Activated CD4-positive, alpha-beta T cell treated with anti-CD3 and anti-CD28 coated beads, Interleukin-10, Interleukin-2, amounts not matched to agents 100 ng/mL and 50 ng/mL, durations not matched to agents 16 hours and 8 hours (primary cell): ENCODE results near the gene ADSL.
A peak's percentile ranks its signal among the peaks of the same experiment; 100 is the strongest.
"Not testable (repeated sequence)": the region's sequence is repeated elsewhere in the genome, so short reads cannot be mapped to it uniquely, and the experiment has no call there.

ENCODE experiments used
- DNase-seq: peaks from one replicate; pipeline ENCODE4 v3.0.0-alpha.2; 2020

Gene ADSL

DNA sequence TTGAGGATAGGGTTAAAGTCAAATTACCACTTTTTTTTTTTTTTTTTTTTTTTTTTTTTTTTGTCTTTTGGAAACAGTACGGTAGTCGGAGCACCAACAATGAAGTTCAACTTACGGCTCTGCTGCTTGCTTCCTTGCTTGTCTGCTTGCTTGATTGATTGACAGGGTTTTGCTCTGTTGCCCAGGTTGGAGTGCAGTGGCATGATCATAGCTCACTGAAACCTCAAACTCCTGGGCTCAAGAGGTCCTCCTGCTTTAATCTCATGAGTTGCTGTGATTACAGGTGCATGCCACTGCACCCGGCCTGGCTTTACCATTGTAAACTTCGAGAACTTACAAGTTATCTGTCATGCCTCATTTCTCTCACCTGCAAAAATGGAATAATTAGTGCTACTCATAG lies 29.8 kb downstream of the ADSL start:
- no peak for DNase-seq

DNA sequence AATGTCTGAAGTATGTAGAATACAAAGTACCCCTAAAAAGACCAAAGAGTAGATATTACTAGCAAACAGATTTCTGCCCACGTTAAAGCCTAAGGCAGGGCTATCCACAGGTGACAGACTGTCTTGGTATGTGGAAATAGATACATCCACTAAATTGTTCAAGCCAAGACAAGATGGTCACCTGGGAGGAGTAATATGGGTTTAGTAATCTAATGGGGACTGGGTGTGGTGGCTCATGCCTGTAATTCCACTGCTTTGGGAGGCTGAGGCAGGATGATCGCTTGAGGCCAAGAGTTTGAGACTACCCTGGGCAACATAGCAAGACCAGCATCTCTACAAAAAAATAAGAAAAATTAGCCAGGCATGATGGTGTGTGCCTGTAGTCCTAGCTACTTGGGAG lies 31.6 kb downstream of the ADSL start:
- DNase-seq = no peak

DNA sequence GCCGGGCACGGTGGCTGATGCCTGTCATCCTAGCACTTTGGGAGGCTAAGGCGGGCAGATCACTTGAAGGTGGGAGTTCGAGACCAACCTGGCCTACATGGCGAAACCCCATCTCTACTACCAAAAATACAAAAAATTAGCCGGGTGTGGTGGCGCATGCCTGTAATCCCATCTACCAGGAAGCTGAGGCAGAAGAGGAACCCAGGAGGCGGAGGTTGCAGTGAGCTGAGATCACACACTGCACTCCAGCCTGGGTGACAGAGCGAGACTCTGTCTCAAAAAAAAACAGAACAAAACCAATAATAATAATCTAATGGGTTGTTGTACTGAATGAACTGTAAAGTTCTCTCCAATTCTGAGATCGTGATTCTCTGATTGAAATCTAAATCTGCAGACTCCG lies 32.1 kb downstream of the ADSL start:
- DNase-seq = not testable (repeated sequence)

DNA sequence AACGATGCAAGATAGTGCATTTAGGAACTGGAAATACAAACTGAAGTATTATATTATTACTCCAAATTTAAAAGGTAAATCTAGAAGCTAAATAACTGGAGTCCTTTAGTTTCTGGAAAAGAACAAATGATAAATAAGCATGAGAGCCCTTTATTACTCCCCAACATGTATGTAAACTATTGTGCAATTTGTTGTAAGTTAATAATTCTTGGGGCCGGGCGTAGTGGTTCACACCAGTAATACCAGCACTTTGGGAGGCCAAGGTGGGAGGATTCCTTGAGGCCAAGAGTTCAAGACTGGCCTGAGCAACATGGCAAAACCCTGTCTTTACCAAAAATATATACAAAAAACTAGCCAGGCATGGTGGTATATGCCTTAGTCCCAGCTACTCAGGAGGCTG lies 35.2 kb downstream of the ADSL start:
- DNase-seq = no peak

- no peak for DNase-seq
These were observed 37.6 kb downstream of the ADSL start for GRCh38 chr22:40383905-40384304.

GRCh38 chr22:40385036-40385782 lies 38.9 kb downstream of the ADSL start:
- DNase-seq = peak; percentile 50

GRCh38 chr22:40387746-40388145 lies 41.4 kb downstream of the ADSL start:
- DNase-seq = no peak

DNA sequence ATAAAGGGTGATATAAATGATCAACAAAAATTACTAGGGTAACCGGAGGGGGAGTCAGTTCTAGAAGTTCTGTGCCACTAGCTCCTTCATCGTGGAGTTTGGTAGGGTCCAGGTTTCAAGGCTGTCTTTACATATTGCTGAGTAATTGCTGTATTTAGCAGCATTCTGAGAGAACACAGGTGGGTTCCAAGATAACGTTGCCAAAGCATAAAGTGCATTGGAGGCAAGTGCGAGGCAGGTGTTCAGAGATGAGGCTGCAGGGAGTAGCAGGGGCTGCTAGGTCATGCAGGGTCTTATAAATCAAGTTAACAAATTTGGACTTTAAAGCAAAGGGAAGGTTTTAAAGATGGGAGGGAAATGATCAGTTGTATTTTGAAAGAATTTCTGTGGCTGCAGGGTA lies 41.9 kb downstream of the ADSL start:
- no peak for DNase-seq

DNA sequence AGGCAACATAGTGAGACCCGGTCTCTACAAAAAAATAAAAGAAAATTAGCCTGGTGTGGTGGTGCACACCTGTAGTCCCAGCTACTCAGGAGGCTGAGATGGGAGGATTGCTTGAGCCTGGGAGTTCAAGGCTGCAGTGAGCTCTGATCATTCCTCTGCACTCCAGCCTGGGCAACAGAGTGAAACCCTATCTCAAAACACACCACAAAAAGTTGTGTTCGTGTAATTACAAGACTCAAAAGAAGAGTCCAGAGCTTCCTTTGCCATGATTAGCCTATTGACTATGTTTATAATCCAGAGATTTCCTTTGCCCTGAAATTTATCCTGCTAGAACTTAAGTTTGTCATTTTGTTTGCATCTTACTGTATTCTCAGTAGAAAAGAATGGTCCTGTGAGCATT lies 45.1 kb downstream of the ADSL start:
- no peak for DNase-seq

GRCh38 chr22:40392618-40393017 lies 46.3 kb downstream of the ADSL start:
- no peak for DNase-seq

DNA sequence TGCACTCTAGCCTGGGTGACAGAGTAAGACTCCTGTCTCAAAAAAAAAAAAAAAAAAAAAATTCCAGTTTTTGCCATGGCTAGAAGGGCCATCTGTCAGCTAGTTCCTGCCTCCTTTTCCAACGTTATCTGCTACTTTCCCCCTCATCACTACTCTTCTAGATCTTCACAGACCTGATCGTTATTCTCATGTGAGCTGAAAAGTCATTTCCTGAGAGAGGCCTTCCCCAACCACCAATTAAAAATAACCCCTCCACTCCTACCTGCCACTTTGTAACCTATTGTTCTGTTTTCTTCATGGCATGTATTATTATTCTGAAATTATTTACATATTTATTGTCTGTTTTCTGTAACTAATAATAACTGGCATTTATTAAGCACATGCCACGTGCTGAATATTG lies 48.3 kb downstream of the ADSL start:
- no peak for DNase-seq

GRCh38 chr22:40395607-40396006 lies 49.3 kb downstream of the ADSL start:
- no peak for DNase-seq

GRCh38 chr22:40396882-40397281 lies 50.6 kb downstream of the ADSL start:
- no peak for DNase-seq

DNA sequence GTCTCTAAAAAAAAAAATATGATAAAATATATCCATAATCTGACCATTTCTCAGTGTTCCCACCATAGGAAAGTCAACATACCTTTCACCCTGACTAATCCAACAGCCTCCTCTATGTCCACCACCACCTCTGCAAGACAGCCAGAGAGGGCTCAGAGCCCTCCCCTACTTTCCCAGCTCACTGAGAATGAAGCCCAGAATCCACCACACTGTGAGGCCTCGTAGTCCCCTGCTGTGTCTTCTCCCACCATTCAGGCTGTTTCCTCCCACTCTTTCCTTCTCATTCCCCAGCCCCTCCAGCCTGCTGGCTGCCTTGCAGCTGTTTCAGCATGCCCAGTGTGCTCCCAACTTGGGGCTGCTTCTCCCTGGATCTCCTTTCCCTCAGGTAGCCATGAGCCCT lies 51.1 kb downstream of the ADSL start:
- no peak for DNase-seq

DNA sequence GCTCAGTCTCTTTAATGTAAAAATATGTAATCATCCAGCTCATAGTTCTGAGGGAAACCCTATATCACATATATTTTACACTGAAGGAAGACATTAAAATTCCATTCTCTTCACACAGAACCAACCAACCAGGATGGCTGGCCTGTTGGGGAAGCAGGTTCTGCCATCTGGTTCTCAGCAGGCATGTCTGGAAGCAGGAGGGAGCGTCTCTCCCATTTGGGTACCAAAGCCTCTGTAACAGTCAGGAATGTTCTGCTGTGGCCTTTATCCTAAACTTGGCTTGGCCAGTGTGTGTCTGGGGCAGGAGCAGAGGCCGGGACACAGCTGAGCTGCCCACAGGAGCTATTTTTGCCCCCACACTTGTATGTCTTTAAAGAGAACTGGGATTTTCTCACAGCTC lies 53.3 kb downstream of the ADSL start:
- no peak for DNase-seq

DNA sequence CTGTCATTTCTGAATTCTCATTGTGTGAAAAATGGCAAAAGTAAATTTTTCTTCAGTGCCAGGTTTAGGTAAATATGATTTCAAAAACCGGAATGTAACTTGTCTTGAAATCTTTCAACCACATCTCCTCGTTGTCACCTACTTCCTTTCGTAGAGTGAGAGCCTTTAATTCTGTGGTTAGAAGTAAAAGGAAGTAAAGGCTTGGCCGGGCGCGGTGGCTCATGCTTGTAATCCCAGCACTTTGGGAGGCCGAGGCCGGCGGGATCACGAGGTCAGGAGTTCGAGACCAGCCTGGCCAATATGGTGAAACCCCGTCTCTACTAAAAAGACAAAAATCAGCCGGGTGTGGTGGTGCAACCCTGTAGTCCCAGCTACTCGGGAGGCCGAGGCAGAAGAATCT lies 53.9 kb downstream of the ADSL start:
- DNase-seq = peak; percentile 73

- DNase-seq = peak; percentile 85
These were observed 55.2 kb downstream of the ADSL start for GRCh38 chr22:40401532-40401931.

DNA sequence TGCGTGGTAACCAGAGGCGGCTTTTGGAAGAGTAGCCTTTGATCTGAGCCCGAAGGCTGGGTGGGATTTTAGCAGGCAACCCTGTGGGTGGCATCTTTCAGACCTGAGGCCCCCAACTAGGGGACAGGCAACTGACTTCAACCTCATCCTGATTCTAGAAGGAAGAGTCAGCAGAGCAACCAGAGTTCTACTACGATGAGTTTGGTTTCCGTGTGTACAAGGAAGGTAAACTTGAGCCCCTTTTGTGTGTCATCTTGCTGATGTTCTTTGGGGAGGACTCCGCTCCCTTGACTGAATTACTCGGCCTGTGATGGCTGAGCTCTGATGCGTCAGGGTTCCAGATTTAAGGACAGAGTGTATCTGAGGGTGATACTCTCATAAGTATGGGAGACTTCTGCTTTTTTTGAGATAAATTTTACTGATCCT lies 55.7 kb downstream of the ADSL start:
- DNase-seq = peak; percentile 49

- no peak for DNase-seq
These were observed 56.8 kb downstream of the ADSL start for GRCh38 chr22:40403141-40403540.

DNA sequence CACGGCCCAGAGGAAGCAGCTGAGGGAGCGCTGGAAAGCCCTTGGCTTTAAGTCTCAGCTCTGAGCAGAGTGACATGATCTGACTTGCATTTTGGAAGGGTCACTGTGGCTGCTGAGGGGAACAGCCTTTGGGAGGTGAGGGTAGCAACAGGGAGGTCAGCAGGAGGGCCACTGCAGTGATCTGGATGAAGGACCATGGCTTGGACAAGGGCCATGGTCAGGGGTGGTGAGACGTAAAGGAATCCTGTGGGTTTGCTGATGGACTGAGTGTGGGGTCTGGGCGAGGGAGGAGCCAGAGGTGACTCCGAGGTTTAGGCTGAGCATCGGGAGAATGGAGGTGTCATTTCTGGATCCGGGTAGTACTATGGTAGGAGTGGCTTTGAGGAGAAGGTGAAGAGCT lies 57.4 kb downstream of the ADSL start:
- no peak for DNase-seq

DNA sequence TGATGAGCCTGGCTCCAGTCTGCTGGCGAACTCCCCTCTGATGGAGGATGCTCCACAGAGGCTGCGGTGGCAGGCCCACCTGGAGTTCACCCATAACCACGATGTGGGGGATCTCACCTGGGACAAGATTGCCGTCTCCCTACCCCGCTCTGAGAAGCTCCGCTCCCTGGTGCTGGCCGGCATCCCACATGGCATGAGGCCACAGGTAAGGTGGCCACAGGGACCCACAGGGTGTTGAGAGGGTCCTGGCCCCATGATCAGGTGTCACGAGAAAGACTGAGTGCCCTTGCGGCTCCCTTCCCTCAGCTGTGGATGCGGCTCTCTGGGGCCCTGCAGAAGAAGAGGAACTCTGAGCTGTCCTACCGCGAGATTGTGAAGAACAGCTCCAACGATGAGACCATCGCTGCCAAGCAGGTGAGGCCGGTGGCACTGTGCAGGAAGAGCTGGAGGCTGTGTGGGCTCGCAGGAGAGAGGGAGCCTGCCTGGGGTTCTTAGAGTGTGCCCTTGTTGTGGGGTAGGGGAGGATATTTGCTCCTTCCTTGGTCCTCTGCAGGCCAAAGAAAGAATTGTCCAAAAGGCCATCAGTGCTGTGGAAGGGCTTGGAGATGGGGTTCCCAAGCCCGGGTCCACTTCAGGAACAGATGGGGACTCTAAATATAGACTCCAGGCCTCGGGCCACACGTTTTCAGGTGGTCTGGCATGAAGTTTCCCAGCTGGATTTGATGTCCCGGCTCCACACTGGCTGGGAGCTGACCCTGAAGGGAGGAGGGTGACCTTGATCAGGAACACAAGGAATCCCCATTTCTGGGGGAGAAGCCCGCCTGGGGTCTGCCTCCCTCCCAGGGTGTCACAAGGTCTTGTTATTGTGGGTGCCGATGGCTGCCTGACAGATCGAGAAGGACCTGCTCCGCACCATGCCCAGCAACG lies 58.2 kb downstream of the ADSL start:
- DNase-seq = no peak

- no peak for DNase-seq
These were observed 59.1 kb downstream of the ADSL start for GRCh38 chr22:40405178-40406062.
